ENCODE results near the gene PLEKHO1.

GRCh38 chr1:150152772-150153456 lies 3.2 kb downstream of the PLEKHO1 start:
- peak in 1 of 2 donors; percentile 39 for TF ChIP-seq POLR2AphosphoS5 (IDR thresholded peaks at IDR 0.05; ENCODE audit: insufficient read depth in 1 of 2, low read depth in 1 of 2)
- TF ChIP-seq CTCF (IDR thresholded peaks at IDR 0.05) = no peak
